CMK (cell line): ENCODE measurements around the gene SLC38A10.

Source experiments
- DNase-seq: peaks from one replicate; pipeline ENCODE4 v3.0.0-alpha.2; 2010; ENCODE audit warnings: low read depth

Gene SLC38A10

GRCh38 chr17:81252326-81252986, 42.7 kb downstream of the SLC38A10 start:
- DNase-seq: no peak

- DNase-seq: no peak
These were observed 43.3 kb downstream of the SLC38A10 start for GRCh38 chr17:81251709-81252301.

GRCh38 chr17:81251094-81251708, 43.9 kb downstream of the SLC38A10 start:
- no peak for DNase-seq

GRCh38 chr17:81250286-81251093, 44.6 kb downstream of the SLC38A10 start:
- no peak for DNase-seq

GRCh38 chr17:81249223-81250040, 45.7 kb downstream of the SLC38A10 start:
- no peak for DNase-seq

- no peak for DNase-seq
These were observed 46.5 kb downstream of the SLC38A10 start for GRCh38 chr17:81248649-81249048.

- no peak for DNase-seq
These were observed 47.6 kb downstream of the SLC38A10 start for GRCh38 chr17:81247339-81247990.

- no peak for DNase-seq
These were observed 48.3 kb downstream of the SLC38A10 start for GRCh38 chr17:81246679-81247338.

- DNase-seq: no peak
These were observed 48.8 kb downstream of the SLC38A10 start for GRCh38 chr17:81246343-81246670.

GRCh38 chr17:81245665-81246342, 49.3 kb downstream of the SLC38A10 start:
- no peak for DNase-seq

GRCh38 chr17:81245024-81245664, 50.0 kb downstream of the SLC38A10 start:
- no peak for DNase-seq

- no peak for DNase-seq
These were observed 50.6 kb downstream of the SLC38A10 start for GRCh38 chr17:81244358-81245023.

GRCh38 chr17:81243333-81243664, 51.8 kb downstream of the SLC38A10 start:
- no peak for DNase-seq

- no peak for DNase-seq
These were observed 52.4 kb downstream of the SLC38A10 start for GRCh38 chr17:81242421-81243332.

GRCh38 chr17:81241648-81242420, 53.3 kb downstream of the SLC38A10 start:
- DNase-seq: no peak

- DNase-seq: no peak
These were observed 53.9 kb downstream of the SLC38A10 start for GRCh38 chr17:81241203-81241602.

- DNase-seq: no peak
These were observed 54.3 kb downstream of the SLC38A10 start for GRCh38 chr17:81240761-81241160.
